Loucy (cell line): ENCODE data around the gene MANF.

ENCODE experiments used
- CTCF ChIP-seq: fragments of 200-600 bp; sonication (generic); conservative IDR thresholded peaks from 2 replicates; pipeline ENCODE4 v1.5.1; 2014; ENCODE audit warnings: mild to moderate bottlenecking, antibody characterized with exemption, low read length
- EZH2phosphoT487 ChIP-seq: fragments of 200-600 bp; IDR thresholded peaks from 2 replicates; pipeline ENCODE4 v1.6.1; 2018; ENCODE audit warnings: antibody characterized with exemption, mild to moderate bottlenecking, moderate library complexity, borderline replicate concordance

GRCh38 chr3:51350751-51351150 is 34.3 kb upstream of the MANF start:
- TF ChIP-seq CTCF (no peak), EZH2phosphoT487 (no peak)
